Kidney glomerular epithelial cell (primary cell): ENCODE measurements around the gene ERN1.

Experiments
- DNase-seq: peaks from one replicate; lab custom pipeline; 2025; lab: John Stamatoyannopoulos, UW

The ERN1 gene

GRCh38 chr17:64157669-64158180, 27.8 kb upstream of the ERN1 start:
- no peak for DNase-seq

DNA sequence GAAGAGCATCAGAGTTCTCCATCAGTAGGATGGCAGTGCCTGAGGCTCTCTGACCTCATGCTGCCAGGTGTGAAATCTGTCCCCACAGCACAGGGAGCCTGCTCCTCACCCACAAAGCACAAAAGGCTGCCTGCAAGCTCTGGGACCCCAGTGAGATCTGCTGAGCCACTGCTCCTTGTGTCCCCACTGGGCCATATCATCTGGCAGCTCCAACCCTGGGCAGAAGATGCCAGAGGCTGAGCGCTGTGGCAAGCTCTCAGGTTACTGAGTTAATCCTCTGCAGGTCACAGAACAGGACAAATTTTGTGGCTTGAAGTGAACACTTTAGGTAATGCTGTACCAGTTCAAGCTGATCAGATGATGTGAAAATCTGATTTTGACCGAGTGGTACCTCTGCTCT, 26.7 kb upstream of the ERN1 start:
- no peak for DNase-seq

GRCh38 chr17:64155751-64156544, 26.0 kb upstream of the ERN1 start:
- DNase-seq = no peak

GRCh38 chr17:64155129-64155528, 25.2 kb upstream of the ERN1 start:
- DNase-seq = no peak

DNA sequence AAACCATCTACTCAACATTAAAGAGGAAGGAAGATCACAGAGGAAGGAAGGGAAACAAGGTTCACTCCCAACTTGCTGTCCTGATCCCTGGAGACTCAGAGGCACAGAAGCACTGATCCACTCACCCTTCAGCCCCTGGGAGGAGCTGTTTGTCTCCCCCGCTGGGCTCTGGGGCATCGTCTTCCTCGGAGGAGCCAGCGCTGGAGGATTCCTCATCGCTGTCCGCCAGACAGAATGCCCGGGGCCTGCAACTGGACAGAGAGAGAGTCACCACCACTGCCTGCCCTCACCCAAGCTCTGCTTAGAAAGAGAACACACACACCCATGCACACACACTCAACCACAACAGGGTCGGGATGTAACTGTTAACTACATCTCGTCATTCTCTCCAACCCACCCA, 24.8 kb upstream of the ERN1 start:
- DNase-seq = no peak

GRCh38 chr17:64154313-64154695, 24.4 kb upstream of the ERN1 start:
- DNase-seq = no peak

- no peak for DNase-seq
These were observed 23.8 kb upstream of the ERN1 start for GRCh38 chr17:64153565-64154312.

DNA sequence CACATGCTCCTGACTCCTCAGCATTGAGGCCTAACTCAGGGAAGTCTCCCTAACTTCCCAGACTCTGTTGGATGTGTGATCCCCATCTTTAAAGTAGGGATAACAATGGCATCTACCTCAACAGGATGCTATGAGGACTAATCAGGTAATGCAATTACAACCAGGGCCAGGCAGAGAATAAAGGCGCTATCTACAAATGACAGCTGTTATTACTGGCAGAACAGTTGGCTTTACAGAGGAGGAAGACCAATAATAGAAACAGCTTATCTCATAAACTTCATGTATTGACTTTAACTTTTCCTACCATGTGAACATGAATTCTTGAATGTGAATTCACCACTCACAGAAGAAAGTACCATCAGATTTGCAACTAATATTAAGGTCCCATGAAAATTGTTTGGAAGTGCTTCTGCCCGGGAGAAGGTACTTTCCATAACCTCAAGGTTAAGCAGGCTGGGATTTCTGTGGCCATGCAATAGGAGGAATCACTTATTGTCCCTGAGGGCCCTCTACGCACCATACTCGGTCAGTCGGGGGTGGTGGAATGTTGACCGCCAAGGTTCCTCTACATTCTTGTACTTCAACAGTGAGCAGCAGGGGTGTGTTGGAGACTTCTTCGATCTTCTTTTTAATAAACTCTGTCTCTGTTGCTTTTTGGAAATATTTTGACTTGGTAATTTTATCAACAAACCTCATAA, 22.6 kb upstream of the ERN1 start:
- no peak for DNase-seq

DNA sequence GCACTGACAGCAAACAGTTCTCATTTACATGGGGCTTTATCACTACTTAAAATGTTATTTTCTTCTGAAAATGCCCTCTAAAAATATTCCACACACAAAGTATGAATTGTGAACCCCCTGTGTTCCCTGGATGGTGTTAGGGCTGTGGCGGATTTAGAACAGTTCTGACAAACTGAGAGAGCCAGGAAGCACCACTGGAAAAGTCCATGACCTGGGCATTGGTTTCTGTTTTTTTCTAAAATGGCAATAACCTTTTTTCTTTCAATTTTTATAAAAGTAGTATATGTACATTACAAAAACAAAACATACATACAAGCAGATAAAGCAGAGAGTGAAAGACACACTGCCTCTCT, 21.0 kb upstream of the ERN1 start:
- no peak for DNase-seq

DNA sequence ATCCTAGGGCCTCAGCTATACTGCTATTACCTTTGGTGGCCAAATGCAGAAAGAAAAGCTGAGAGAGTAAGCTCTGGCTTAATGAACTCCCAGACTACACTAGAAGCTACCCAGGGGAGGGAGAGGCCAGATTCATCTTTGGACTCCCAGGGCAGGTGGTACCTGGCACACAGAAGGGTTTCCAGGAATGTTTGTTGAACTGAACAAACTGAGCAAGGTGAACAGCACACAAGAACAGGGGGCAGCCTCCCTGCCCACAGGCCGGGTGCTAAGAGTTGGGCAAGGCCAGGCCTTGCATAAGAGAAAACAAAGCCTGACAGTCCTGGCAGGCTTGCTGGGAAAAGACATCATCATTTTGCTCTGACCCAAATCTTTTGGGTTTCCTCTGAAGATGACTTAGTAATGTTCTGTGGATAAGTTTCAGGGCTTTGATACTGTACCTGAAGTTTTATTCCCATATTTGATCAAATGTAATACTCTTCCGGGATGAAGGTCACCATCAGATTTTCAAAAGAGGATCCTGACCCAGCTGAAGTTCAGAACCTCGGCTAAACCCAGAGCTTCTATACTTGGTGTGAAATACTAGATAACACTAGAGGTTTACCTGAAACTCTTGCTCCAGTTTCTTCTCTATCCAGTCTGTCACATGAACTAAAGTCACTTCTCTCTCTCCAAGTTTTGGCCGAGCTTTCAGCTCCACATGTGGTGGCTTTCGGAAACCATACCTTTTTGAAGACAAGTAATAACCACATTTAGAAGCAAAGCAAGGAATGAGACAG, 20.5 kb upstream of the ERN1 start:
- DNase-seq = no peak

DNA sequence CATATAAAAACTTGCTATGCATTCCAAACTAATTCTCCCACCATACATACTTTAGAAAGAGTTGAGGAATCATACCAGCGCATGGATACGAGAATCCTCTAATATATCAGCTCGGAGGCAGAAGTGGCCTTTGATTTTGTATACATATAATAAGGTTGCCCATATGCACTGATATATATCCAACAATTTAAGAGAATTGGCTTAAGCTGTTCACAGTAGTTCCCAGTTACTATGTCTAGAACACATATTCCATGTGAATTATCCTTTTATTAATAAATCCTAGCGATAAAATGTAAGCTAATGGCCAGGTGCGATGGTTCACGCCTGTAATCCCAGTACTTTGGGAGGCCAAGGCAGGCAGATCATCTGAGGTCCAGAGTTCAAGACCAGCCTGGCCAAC, 19.3 kb upstream of the ERN1 start:
- DNase-seq = no peak

DNA sequence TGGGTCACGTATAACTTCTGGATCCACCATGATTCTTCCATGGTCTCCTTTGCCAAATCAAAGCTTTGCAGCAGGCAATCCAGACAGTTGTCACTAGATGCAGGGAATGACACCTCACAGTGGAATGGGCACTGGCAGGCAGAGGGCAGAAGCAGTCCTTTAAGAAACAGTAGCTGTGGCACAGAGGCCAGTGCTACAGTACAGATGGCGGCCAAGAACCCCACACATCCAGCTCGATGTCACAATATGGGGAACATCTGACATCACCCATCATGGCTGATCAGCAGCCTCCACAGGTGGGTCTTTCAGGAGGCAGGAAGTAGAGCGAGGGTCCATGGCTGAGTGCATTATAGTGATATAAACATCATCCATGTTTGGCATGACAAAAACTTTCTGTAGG, 18.8 kb upstream of the ERN1 start:
- DNase-seq = no peak

- no peak for DNase-seq
These were observed 18.2 kb upstream of the ERN1 start for GRCh38 chr17:64148017-64148631.

GRCh38 chr17:64147110-64148016, 17.4 kb upstream of the ERN1 start:
- DNase-seq = no peak

DNA sequence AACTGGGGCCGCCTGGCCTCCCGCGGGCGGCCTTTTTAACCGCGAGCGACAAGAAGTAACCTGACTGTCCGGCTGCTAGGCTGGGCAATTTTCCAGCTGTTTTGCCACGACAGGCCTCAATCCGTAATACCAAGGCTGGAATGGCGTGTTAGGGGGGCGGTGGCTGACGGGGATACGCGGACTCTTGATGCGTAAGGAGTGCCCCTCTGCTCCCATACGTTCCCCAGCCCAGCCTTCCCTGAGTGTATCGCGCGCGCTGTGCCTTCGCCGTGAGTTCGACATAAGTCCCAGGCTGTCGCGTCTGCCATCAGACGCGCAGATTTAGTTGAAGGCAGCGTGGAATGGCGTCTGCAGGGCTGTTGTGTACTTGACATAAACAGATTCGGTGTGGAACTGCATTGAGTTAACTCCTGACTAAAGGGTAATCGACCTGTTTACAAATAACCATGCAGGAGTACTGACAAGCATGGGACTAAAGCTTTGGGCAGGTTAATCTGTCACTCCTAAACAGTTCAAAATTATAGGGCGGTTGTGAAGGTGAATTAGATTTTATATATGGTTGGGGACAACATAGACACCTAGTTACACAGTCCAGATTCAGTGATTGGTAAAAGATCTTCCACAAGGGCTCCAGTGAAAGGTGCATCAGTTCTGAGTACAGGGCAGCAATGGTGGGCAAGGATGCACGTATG, 16.6 kb upstream of the ERN1 start:
- no peak for DNase-seq

DNA sequence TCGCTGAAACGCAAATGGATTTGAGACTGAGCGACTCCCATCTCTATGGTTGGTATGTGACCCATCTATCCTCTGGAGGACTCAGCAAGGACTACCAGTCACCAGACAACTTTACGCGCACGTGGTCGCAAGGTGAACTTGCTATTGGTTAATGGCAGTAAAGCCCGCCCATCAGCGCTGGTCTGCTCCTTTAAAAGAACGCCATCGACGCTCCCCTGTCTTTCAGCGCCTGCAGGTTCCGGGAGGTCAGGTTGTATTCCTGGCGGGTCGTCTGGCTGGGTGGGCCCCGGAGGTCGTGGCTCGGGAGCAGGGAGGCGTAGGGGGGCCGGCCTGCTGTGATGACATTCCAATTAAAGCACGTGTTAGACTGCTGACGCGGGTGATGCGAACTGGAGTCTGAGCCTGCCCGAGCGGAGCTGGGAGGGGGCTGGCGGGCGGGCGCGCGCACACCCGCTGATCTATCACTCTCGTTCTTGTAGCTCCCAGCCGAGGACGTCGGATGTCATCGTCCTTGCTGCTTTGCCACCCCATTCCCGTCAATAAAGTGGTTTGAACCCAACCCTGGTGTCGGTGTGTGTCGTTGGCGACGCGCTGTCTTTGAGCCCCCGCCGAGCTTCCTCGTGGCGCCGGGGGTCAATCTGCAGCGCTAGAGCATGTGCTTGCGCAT, 15.9 kb upstream of the ERN1 start:
- DNase-seq = peak; percentile 96

- DNase-seq = no peak
These were observed 15.4 kb upstream of the ERN1 start for GRCh38 chr17:64145375-64145750.

DNA sequence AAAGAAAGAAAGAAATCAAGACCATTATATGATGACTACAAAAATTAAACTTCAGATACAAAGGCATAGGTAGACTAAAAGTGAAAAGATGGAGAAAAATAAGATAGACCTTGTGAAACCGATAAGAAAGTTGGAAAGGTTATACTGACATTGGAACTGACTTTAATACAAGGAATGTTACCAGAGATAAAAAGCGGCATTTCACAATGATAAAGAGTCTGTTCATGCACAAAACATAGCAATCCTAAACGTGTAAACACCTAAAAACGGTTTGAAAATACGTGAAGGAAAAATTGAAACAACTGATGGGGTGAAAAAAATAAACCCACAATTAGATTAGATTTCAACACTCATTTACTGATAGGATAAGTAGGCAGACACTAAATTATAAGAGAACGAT, 9.6 kb upstream of the ERN1 start:
- DNase-seq = no peak

- no peak for DNase-seq
These were observed 8.5 kb upstream of the ERN1 start for GRCh38 chr17:64138441-64138840.
